ENCODE data around the gene GNPTAB.
"Not testable (repeated sequence)": the region's sequence is repeated elsewhere in the genome, so short reads cannot be mapped to it uniquely, and the experiment has no call there.

GNPTAB gene

DNA sequence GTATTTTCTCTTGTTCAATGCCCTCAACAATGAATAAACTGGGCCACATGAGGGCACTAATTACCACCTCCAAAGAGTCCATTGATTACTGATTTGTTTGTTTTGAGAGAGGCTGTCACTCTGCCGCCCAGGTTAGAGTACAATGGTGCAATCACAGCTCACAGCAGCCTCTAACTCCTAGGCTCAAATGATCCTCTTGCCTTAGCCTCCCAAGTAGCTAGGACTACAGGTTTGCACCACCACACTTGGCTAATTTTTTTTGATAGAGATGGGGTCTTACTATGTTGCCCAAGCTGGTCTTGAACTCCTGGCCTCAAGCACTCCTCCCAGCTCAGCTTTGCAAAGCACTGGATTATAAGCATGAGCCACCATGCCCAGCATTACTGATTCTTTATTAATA, 63.2 kb downstream of the GNPTAB start:
- no peak for DNase-seq

- DNase-seq: no peak
Measured at GRCh38 chr12:101764051-101764792, 66.5 kb downstream of the GNPTAB start.

DNA sequence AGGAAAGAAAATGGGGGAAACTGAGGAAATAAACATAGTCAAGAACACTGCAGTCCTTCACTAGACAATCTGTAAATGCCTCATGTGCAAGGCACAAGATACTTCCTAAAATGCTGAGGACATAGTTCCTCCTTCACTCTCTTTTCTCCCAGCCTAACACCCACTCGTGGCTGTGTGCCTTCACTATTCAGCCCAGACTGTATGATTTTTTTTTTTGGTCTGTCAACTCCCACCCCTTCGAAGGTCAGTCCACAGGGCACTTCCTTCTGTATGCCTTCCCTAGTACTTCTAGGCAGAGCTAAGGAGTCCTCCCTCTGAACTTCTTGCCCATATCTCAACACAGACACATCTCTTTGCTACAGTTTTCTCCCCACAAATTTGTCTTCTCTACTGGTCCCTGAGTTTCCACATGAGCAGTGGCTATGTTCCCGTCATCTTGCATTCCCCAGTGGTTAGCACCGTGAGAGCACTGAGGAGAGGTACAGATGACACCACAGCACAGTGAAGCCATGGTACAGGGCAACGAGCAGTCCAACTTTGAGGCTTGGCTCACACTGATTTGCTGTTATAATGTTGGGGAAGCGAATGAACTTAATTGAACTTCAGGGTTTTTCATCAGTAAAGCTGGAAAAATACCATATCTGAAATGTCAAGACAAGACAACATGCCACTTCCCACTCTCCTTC, 67.4 kb downstream of the GNPTAB start:
- DNase-seq: peak; percentile 70

- no peak for DNase-seq
Measured at GRCh38 chr12:101761781-101762180, 69.0 kb downstream of the GNPTAB start.

GRCh38 chr12:101761350-101761749, 69.4 kb downstream of the GNPTAB start:
- no peak for DNase-seq

- no peak for DNase-seq
Measured at GRCh38 chr12:101759396-101760047, 71.2 kb downstream of the GNPTAB start.

GRCh38 chr12:101750152-101750551, 80.6 kb downstream of the GNPTAB start:
- no peak for DNase-seq

GRCh38 chr12:101749657-101750056, 81.1 kb downstream of the GNPTAB start:
- DNase-seq: no peak

GRCh38 chr12:101748907-101749306, 81.9 kb downstream of the GNPTAB start:
- DNase-seq: no peak

- peak; percentile 33 for DNase-seq
Measured at GRCh38 chr12:101747697-101748096, 83.1 kb downstream of the GNPTAB start.

GRCh38 chr12:101746661-101747060, 84.1 kb downstream of the GNPTAB start:
- no peak for DNase-seq

DNA sequence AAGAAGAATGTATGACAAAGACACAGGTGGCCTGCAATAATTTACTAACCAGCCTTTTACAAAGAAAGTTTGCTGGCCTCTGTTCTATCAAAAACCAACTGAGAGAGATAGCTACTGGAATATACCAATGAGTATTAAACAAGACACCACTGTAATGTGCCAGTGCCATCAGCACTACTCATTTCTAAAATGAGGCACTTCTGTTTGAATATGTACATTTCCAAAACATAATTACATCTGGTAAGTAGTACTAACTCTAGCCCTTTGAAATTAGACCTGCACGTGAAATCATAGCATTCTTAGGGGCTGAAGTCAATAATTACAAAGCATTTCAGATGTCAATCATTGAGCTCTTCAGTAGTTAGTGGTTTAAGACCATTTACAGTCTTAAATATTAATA, 84.6 kb downstream of the GNPTAB start:
- no peak for DNase-seq

GRCh38 chr12:101745481-101745880, 85.3 kb downstream of the GNPTAB start:
- DNase-seq: no peak

GRCh38 chr12:101743724-101744472, 86.9 kb downstream of the GNPTAB start:
- no peak for DNase-seq

GRCh38 chr12:101743242-101743641, 87.5 kb downstream of the GNPTAB start:
- no peak for DNase-seq

- no peak for DNase-seq
Measured at GRCh38 chr12:101740980-101741379, 89.8 kb downstream of the GNPTAB start.

- DNase-seq: no peak
Measured at GRCh38 chr12:101740566-101740965, 90.2 kb downstream of the GNPTAB start.

DNA sequence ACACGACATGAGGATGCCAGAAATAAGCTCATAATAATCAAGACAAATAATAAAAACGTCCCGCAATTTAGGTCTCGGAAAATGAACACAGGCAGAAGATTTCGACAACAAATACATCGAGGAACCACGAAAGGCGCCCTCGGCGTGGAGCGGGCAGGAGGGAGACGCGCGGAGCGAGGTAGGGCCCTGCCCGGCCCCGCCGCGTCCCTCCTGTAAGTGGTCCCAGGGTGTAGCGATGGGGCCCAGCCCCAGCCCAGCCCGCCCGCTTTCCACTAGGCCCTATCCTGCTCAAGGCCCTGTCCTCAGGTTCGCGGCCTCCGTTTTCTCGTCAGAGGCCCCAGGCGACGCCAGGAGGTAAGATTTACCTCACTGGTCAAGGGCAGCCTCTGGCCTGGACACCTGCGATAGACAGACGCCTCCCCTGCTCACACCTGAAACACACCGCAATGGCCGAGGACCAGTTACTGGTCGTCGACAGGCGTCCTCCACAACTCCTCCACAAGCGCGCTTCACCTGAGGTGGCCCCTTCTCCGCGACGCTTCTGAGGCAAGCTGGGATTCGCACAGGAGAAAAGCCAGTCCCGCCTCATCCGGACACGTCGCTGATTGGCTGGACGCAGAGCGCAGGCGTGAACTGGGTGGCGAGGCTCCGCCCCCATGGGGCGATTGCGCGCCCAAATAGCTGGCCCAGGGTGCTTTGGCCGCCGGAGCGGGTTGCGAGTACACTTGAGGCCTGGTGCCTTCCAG, 91.7 kb downstream of the GNPTAB start, which contains the start of gene SYCP3:
Gene SYCP3, minus strand, starts transcription at position 543 of the 746 bp plus-strand sequence. CDS start 1,527 bp downstream, outside the sequence.
- no peak for DNase-seq

DNA sequence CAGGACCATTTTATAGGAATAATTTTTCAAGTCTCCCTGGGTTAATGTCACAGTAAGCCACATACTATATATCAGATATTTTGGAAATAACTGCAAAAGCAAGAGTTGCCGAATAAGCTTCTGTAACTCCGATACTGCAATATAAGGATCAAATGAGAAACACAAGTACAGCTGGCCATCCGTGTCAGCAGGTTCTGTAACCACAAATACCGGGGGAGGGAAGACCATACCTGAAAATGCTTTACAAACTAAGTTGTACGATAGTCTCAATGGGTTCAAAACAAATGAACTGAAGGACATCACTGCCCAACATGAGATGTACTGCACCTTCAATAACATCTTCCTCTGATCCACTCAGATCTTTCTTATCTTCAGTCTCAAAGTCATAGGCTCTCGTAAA, 93.3 kb downstream of the GNPTAB start:
- no peak for DNase-seq

- not testable (repeated sequence) for DNase-seq
Measured at GRCh38 chr12:101734482-101734881, 96.3 kb downstream of the GNPTAB start.

DNA sequence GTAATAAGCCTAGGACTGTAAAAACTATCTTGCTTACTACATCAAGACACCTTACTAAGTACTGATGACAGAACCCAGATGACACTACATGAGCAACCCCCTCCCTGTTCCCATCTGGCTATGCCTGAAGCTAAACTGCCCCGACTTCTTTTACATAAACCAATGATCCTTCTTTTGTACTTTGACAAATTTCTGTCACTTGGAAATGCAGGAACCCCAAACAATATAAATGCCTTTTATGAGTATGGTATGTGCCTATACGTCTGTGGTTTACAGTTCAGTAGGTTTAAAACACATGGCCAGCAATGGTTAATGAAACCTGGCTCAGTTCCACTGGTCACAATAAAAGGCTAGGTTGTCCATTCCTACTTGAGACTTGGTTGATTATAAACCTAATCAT, 97.6 kb downstream of the GNPTAB start:
- DNase-seq: no peak

DNA sequence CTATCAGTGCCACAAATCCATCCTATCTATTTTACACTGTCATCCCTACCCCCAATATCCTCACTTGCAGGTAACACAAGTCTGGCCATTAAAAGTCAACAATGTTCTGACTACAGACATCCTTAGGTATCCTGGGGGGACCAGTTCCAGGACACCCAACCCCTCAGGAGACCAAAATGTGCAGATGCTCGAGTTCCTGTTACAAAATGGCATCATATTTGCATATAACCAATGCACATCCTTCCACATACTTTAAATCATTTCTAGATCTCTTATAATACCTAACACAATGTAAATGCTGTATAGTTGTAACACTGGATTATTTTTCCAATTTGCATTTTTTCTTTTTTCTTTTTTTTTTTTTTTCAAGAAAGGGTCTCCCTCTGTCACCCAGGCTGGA, 98.4 kb downstream of the GNPTAB start:
- no peak for DNase-seq

Data from MV-4-11 (cell line).